ENCODE results near the gene ZNF605. TPM values are rescaled to one million over a fixed set of nuclear protein-coding genes. Genes with fewer than 3 reads are reported as not detected.
A peak's percentile ranks its signal among the peaks of the same experiment; 100 is the strongest.

ZNF605 gene
- total RNA-seq, 2 donors from 2014 or later: 9.6 to 12.7 TPM

GRCh38 chr12:132955094-132956010 lies 754 bp downstream of the ZNF605 start:
- WGBS: 7% methylated on average over 39 of the region's 39 CpGs
- Histone ChIP-seq H3K27me3 (replicated peaks; ENCODE audit: insufficient read depth) (no peaks in the 10 kb centered on the region), H3K27ac (peak overlapping the region; percentile 90 to 92), H3K36me3 (no peaks in the 10 kb centered on the region), H3K4me3 (peak overlapping the region; percentile 64 to 94), H3K4me1 (replicated peaks) (no peaks in the 10 kb centered on the region), H3K9me3 (no peaks in the 10 kb centered on the region)
- intact Hi-C loops (cut with DNase I): no loop called here
- DNase-seq (ENCODE audit: low spot score): no peak
- TF ChIP-seq, protein P1, sequence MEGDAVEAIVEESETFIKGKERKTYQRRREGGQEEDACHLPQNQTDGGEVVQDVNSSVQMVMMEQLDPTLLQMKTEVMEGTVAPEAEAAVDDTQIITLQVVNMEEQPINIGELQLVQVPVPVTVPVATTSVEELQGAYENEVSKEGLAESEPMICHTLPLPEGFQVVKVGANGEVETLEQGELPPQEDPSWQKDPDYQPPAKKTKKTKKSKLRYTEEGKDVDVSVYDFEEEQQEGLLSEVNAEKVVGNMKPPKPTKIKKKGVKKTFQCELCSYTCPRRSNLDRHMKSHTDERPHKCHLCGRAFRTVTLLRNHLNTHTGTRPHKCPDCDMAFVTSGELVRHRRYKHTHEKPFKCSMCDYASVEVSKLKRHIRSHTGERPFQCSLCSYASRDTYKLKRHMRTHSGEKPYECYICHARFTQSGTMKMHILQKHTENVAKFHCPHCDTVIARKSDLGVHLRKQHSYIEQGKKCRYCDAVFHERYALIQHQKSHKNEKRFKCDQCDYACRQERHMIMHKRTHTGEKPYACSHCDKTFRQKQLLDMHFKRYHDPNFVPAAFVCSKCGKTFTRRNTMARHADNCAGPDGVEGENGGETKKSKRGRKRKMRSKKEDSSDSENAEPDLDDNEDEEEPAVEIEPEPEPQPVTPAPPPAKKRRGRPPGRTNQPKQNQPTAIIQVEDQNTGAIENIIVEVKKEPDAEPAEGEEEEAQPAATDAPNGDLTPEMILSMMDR (IDR thresholded peaks at IDR 0.05): no peak
- TF ChIP-seq POLR2A (IDR thresholded peaks at IDR 0.05) (no peak), POLR2AphosphoS5 (IDR thresholded peaks at IDR 0.05) (no peak)

- no peak for TF ChIP-seq POLR2AphosphoS5 (IDR thresholded peaks at IDR 0.05)
- TF ChIP-seq, protein P1 (IDR thresholded peaks at IDR 0.05): no peak
- no peak for TF ChIP-seq POLR2A (IDR thresholded peaks at IDR 0.05)
- WGBS: 93% methylated on average over 14 of the region's 14 CpGs
Measured at GRCh38 chr12:132954471-132955048, 1.5 kb downstream of the ZNF605 start.

DNA sequence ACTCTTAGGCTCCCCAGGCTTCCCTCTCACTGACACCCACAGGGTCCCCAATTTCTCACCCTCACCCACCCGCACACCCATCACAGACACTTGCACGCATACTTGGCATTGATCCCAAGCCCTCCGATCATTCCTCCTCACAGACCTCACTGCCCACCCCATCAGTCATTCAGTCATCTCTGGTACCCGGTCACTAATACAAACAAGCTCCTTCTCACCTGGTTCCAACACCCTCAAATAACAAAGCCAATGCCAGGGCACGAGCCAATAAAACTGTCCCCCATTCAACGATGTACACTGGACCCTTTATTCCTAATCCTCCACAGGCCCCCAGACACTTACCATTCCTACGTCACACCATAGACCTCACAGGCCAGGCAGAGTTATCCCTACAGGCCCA lies 2.3 kb downstream of the ZNF605 start:
- DNase-seq (ENCODE audit: low spot score): no peak
- Histone ChIP-seq H3K4me1 (replicated peaks) (no peaks in the 10 kb centered on the region), H3K9me3 (no peaks in the 10 kb centered on the region), H3K27me3 (replicated peaks; ENCODE audit: insufficient read depth) (no peaks in the 10 kb centered on the region), H3K27ac (no peak overlapping the region), H3K4me3 (no peak overlapping the region), H3K36me3 (no peaks in the 10 kb centered on the region)
- WGBS: 89% methylated on average over 7 of the region's 7 CpGs
- no peak for TF ChIP-seq POLR2AphosphoS5 (IDR thresholded peaks at IDR 0.05)
- TF ChIP-seq, protein P1 (IDR thresholded peaks at IDR 0.05): no peak
- no peak for TF ChIP-seq POLR2A (IDR thresholded peaks at IDR 0.05)
- intact Hi-C loops (cut with DNase I): no loop called here

More at GRCh38 chr12:132954471-132955048, 1.5 kb downstream of the ZNF605 start:
- Histone ChIP-seq H3K4me3 (peak overlapping the region; percentile 64 to 94), H3K36me3 (no peaks in the 10 kb centered on the region), H3K4me1 (replicated peaks) (no peaks in the 10 kb centered on the region), H3K27me3 (replicated peaks; ENCODE audit: insufficient read depth) (no peaks in the 10 kb centered on the region), H3K27ac (peak overlapping the region; percentile 90 to 92), H3K9me3 (no peaks in the 10 kb centered on the region)
- intact Hi-C loops (cut with DNase I): no loop called here
- no peak for DNase-seq (ENCODE audit: low spot score)

GRCh38 chr12:132953163-132953425 lies 3.0 kb downstream of the ZNF605 start:
- Histone ChIP-seq H3K4me3 (no peak overlapping the region), H3K27me3 (replicated peaks; ENCODE audit: insufficient read depth) (no peaks in the 10 kb centered on the region), H3K9me3 (no peaks in the 10 kb centered on the region), H3K27ac (no peak overlapping the region), H3K4me1 (replicated peaks) (no peaks in the 10 kb centered on the region), H3K36me3 (no peaks in the 10 kb centered on the region)
- TF ChIP-seq POLR2AphosphoS5 (IDR thresholded peaks at IDR 0.05) (no peak), POLR2A (IDR thresholded peaks at IDR 0.05) (no peak)
- TF ChIP-seq, protein P1 (IDR thresholded peaks at IDR 0.05): no peak
- intact Hi-C loops (cut with DNase I): no loop called here
- WGBS: 100% methylated on average over 2 of the region's 2 CpGs
- DNase-seq (ENCODE audit: low spot score): no peak

Data from prostate gland (tissue), 2 donors.